Measurements from ENCODE around the gene ARPP21.

DNA sequence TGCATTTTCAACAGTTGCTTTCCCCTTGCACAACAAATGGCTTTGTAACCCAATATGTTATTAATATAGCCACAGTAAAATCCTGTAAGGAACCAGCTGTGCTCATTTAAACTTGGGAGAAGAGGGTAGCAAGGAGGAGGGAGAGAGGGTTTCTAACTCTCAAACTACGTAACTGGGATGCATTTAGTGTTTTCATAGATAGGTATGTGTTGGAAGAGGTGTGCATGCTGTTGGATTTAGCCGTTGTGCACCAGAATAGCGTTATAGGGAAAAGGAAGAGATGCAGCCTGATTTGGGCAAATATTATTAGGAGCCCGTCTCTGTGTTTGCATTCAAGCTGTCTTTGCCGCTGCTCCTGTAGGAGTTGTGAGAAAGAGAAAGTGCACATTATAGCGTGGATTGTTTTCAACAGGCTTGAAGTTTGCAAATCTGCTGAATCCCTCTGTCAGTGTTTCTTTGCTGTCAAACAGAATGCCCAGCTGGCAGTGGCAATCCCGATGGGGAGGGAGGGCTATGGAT, 39.4 kb downstream of the ARPP21 start:
- TF ChIP-seq, protein P1, sequence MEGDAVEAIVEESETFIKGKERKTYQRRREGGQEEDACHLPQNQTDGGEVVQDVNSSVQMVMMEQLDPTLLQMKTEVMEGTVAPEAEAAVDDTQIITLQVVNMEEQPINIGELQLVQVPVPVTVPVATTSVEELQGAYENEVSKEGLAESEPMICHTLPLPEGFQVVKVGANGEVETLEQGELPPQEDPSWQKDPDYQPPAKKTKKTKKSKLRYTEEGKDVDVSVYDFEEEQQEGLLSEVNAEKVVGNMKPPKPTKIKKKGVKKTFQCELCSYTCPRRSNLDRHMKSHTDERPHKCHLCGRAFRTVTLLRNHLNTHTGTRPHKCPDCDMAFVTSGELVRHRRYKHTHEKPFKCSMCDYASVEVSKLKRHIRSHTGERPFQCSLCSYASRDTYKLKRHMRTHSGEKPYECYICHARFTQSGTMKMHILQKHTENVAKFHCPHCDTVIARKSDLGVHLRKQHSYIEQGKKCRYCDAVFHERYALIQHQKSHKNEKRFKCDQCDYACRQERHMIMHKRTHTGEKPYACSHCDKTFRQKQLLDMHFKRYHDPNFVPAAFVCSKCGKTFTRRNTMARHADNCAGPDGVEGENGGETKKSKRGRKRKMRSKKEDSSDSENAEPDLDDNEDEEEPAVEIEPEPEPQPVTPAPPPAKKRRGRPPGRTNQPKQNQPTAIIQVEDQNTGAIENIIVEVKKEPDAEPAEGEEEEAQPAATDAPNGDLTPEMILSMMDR (IDR thresholded peaks at IDR 0.05), result no peak
- no peak for TF ChIP-seq POLR2A (IDR thresholded peaks at IDR 0.05)

Measured in esophagus squamous epithelium (tissue), 4 donors.